ENCODE data around the gene PLCB2.

PLCB2 gene

DNA sequence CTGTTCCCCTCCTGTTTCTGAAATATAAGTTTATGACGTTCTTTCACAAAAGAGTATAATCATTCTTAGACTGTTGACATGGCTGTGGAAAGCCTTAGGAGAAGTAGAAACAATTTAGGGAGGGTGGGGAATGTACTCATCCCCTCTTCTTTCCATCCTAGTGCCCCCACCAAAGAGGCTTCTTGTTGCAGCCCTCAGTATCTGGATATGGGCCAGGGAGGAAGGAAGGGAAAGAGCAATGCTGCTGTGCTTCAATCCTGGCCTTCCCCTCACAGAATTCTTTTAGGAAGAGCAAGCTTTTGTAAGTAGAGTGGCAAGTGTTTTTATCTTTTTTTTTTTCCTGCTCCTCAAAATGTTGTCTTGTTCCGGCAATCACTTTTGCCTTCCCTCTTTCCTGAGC, 17.5 kb upstream of the PLCB2 start:
- TF ChIP-seq, protein P1, sequence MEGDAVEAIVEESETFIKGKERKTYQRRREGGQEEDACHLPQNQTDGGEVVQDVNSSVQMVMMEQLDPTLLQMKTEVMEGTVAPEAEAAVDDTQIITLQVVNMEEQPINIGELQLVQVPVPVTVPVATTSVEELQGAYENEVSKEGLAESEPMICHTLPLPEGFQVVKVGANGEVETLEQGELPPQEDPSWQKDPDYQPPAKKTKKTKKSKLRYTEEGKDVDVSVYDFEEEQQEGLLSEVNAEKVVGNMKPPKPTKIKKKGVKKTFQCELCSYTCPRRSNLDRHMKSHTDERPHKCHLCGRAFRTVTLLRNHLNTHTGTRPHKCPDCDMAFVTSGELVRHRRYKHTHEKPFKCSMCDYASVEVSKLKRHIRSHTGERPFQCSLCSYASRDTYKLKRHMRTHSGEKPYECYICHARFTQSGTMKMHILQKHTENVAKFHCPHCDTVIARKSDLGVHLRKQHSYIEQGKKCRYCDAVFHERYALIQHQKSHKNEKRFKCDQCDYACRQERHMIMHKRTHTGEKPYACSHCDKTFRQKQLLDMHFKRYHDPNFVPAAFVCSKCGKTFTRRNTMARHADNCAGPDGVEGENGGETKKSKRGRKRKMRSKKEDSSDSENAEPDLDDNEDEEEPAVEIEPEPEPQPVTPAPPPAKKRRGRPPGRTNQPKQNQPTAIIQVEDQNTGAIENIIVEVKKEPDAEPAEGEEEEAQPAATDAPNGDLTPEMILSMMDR (IDR thresholded peaks at IDR 0.05; ENCODE audit: insufficient read depth, missing control alignments), result no peak
- FAIRE-seq, result no peak
- no peak for DNase-seq (ENCODE audit: insufficient read length, low spot score)

DNA sequence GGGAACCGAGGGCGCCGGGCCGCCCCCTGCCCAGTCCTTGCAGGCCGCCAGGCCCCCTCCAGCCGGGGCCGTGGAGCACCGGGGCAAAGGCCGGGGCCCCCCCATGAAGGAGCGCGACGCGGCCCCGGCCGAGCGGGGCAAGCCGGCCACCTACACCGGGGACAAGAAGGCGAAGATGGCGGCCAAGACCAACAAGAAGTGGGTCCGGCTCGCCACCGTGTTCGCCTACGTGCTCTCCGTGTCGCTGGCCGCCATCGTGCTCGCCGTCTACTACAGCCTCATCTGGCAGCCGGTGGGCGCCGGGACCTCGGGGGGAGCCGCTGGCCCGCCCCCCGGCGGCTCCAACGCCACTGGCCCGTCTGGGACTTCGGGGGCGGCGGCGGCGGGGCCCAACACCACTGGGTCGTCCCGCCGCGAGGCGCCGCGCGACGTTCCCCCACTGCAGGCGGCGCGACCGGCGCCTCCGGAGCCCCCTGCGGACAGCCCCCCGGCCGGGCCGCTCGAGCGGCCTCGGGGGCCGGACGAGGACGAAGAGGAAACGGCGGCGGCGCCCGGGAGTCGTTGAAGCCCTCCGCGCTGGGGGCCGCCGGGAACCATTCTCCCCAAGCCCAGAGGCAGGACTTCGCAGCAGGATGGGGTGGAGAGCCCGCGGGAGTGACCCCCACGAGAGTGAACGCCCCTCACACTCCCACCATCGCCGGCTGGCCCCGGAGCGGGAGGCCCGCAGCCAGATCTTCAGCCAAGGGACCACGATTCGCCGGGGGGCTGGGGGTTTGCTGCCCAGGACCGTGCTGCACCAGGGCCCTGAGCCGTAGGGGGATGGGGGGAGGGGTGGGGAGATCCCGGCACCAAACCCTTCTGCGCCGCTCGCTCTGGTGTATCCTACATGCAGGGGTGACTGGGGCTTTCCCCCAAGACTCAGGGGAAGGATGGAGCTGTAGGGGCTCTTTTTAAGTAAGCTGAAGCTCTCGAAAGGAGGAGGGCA, 16.5 kb upstream of the PLCB2 start:
- DNase-seq (ENCODE audit: insufficient read length, low spot score), result no peak

DNA sequence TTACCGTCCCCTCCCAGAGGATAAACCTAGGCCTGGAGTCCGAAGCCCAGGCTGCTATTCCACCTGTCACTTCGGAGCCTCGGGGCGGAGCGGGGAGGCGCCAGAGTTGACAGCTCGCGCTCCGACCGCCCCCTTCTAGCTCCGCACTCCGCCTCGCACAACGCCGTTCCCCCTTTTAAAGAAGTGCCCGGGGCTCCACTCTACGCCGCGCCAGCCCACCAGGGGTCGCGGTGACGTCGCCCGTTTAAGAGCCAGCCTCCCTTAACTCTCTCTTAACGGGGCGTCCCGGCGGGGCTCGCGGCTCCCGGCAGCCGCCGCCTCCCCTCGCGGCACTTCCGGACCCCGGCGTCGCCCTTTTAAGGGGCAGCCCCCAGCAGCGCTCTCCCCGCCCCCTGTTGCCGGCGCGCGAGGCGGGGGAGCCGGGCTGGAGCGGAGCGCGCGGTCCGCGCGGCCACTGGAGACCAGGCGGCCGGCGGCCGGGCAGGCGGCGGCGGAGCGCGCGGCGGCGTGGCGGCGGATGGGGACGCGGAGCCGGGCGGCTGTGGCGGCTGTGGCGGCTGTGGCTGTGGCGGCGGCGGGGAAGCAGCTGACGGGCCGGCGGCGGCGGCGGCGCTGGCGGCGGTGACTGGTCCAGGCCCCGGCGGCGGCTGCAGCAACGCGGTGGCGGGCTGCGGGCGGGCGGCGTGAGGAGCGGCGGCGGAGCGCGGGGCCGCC, 15.7 kb upstream of the PLCB2 start, which contains the start of gene INAFM2:
TSS of gene INAFM2 (plus strand) at position 454 of the 714 bp plus-strand sequence. CDS start 364 bp downstream, outside the sequence.
- DNase-seq (ENCODE audit: insufficient read length, low spot score) (peak; percentile 81), FAIRE-seq (no peak)
- TF ChIP-seq, protein P1 (IDR thresholded peaks at IDR 0.05; ENCODE audit: insufficient read depth, missing control alignments), result peak; percentile 33

More for the DNA sequence above, 16.5 kb upstream of the PLCB2 start:
- FAIRE-seq, result no peak
- TF ChIP-seq, protein P1 (IDR thresholded peaks at IDR 0.05; ENCODE audit: insufficient read depth, missing control alignments), result no peak

DNA sequence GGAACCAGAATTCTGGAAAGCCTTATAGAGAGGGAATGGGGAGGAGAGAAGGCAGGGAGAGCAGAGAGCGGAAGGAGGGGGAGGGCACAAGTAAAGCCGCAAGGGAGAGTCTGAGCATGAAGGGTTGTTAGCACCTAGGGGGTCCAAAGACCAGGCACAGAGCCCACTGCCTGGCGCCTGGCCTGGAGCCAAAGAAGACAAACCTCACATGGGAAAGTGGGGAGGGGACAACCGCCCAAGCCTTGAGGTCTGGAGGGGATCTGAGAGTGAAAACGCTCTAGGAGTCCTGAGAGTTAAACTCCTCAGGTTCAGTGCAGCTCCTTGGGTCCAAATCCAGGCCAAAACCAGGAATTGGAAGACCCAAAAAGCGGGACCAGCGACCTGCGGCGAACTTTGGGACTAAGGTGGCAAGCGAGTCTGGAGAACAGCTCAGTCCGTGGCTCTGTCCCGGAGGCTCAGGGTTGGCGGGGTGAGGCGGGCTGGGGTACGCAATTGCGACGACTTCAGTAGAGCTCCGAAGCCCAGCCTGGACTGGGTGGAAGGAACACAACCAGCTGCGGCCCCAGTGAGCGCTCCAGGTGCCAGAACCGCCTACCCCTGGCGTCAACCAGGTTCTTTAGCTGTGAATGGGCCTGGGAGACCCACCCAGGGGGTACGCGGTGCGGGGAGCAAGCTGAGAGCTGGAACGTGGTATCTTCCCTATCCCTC, 14.9 kb upstream of the PLCB2 start:
- FAIRE-seq, result no peak
- TF ChIP-seq, protein P1 (IDR thresholded peaks at IDR 0.05; ENCODE audit: insufficient read depth, missing control alignments), result no peak
- no peak for DNase-seq (ENCODE audit: insufficient read length, low spot score)

DNA sequence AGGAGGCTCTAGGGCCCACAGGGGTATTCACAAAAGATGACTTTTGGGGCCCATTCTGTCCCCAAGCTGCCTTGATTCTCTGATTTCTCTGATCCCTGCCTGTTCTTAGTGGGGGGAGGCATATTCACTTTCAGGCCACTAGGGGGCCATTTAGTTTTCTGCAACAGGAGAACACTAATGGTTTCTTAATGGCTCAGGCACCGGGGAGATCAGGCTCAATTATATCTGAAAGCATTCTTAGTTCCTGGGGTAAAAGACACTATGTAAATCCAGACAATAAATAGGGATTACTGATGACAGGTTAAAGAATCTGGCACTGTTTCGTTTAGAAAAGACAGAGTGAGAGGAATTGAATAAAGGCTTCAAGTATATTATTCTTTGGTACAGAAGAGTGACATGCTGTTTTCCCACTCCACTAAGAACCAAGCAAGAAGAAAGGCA, 13.2 kb upstream of the PLCB2 start:
- DNase-seq (ENCODE audit: insufficient read length, low spot score) (peak; percentile 68), FAIRE-seq (peak; percentile 51)
- TF ChIP-seq, protein P1 (IDR thresholded peaks at IDR 0.05; ENCODE audit: insufficient read depth, missing control alignments), result peak; percentile 80

DNA sequence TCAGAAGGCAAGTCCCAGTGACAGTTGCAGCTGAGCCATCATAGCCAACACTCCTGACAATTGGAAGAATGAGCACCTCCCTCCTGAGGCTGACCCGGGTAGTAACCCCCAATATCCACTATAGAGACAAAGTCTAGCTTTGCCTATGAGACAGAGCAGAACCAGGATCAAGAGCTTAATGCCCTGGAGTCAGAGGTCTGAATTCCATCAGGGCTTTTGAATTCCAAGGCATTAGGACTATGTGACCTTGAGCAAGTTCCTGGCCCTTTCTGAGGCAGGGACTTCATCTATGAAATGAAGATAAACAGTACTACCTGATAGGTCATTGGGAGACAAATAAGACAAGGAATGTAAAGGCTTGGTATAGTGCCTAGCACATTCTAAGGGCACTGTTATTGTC, 12.7 kb upstream of the PLCB2 start:
- DNase-seq (ENCODE audit: insufficient read length, low spot score), result no peak
- no peak for FAIRE-seq
- TF ChIP-seq, protein P1 (IDR thresholded peaks at IDR 0.05; ENCODE audit: insufficient read depth, missing control alignments), result no peak

All from D721Med (cell line).